H1 (cell line): Measurements from ENCODE around the gene PRX. TPM values are rescaled to one million over a fixed set of nuclear protein-coding genes. Genes with fewer than 3 reads are reported as not detected.

ENCODE experiments used
- ASH2L ChIP-seq: fragments of 200-600, 300-600 bp; sonication (generic); IDR thresholded peaks from one replicate; pipeline ENCODE4 v1.7.1; 2017; ENCODE audit warnings: low read length
- CBX5 ChIP-seq: fragments of 300-800, 300-1000 bp; sonication (generic); IDR thresholded peaks from 2 replicates; pipeline ENCODE4 v1.7.1; 2016; ENCODE audit warnings: antibody characterized with exemption, low read length, low read depth
- CHD1 ChIP-seq: IDR thresholded peaks from 2 replicates; pipeline ENCODE4 v1.6.1; 2012; ENCODE audit warnings: low read depth, low read length, improper control_type of control experiment
- CHD2 ChIP-seq: IDR thresholded peaks from 2 replicates; pipeline ENCODE4 v1.6.1; 2012; ENCODE audit warnings: low read length, improper control_type of control experiment
- FOSL1 ChIP-seq: IDR thresholded peaks from 2 replicates; pipeline ENCODE4 v1.6.1; 2011; ENCODE audit warnings: mild to moderate bottlenecking, low read depth, low read length, moderate library complexity; ENCODE audit not compliant: insufficient read depth
- PHF8 ChIP-seq: fragments of 200-600 bp; sonication (generic); conservative IDR thresholded peaks from 2 replicates; pipeline ENCODE4 v1.7.1; 2012; ENCODE audit warnings: low read depth, mild to moderate bottlenecking, inconsistent platforms, low read length, moderate library complexity
- POU5F1 ChIP-seq: IDR thresholded peaks from 2 replicates; pipeline ENCODE4 v1.6.1; 2011; ENCODE audit warnings: low read depth, mild to moderate bottlenecking, low read length, moderate library complexity
- RXRA ChIP-seq: IDR thresholded peaks from 2 replicates; pipeline ENCODE4 v1.6.1; 2011; ENCODE audit warnings: low read depth, mild to moderate bottlenecking, low read length, moderate library complexity; ENCODE audit not compliant: insufficient read depth
- SP2 ChIP-seq: IDR thresholded peaks from 2 replicates; pipeline ENCODE4 v1.6.1; 2012; ENCODE audit warnings: mild to moderate bottlenecking, low read length, inconsistent platforms
- SP4 ChIP-seq: IDR thresholded peaks from 2 replicates; pipeline ENCODE4 v1.6.1; 2012; ENCODE audit warnings: low read length, inconsistent platforms
- TAF1 ChIP-seq: IDR thresholded peaks from 2 replicates; pipeline ENCODE4 v1.6.1; 2011; ENCODE audit warnings: mild to moderate bottlenecking, low read depth, low read length
- ZNF274 ChIP-seq: IDR thresholded peaks from 2 replicates; pipeline ENCODE4 v1.7.0; 2012; ENCODE audit warnings: low read length, borderline replicate concordance; ENCODE audit errors: extremely low read depth
- polyA plus RNA-seq, 7 experiments: library from polyadenylated mRNA; depleted of rRNA in 3 of 7; stranded (reverse) in 5 of 7; unstranded in 2 of 7; fragments of >200 nt in 5 of 7; fragments of 200-250 nt in 2 of 7; gene quantifications; 1 replicate in 5 of 7; 2 replicates in 1 of 7; 4 replicates in 1 of 7; pipeline versions ENCODE4 v1.2.1 to v1.2.3, GENCODE V29; 2011 to 2013; ENCODE audit warnings: missing spikeins in 2 of 7, mixed read lengths in 2 of 7
- total RNA-seq: library from RNA; stranded (reverse); fragmentation: NEBNext Ultra II Directional; extraction: Animal tissue kit (Norgen Biotek cat#: 25700); gene quantifications from 2 replicates; pipeline ENCODE4 v1.2.1, GENCODE V29; 2021
- TF ChIP-seq, protein P1 (sequence below): IDR thresholded peaks from 2 replicates; pipeline ENCODE4 v1.6.1; 2012; ENCODE audit warnings: inconsistent platforms

PRX gene
- total and polyA plus RNA-seq, 2 of the 8 experiments (the other 6 are each of a cell fraction or from before 2014, with no cell fraction given) = 2.8 to 5.8 TPM

DNA sequence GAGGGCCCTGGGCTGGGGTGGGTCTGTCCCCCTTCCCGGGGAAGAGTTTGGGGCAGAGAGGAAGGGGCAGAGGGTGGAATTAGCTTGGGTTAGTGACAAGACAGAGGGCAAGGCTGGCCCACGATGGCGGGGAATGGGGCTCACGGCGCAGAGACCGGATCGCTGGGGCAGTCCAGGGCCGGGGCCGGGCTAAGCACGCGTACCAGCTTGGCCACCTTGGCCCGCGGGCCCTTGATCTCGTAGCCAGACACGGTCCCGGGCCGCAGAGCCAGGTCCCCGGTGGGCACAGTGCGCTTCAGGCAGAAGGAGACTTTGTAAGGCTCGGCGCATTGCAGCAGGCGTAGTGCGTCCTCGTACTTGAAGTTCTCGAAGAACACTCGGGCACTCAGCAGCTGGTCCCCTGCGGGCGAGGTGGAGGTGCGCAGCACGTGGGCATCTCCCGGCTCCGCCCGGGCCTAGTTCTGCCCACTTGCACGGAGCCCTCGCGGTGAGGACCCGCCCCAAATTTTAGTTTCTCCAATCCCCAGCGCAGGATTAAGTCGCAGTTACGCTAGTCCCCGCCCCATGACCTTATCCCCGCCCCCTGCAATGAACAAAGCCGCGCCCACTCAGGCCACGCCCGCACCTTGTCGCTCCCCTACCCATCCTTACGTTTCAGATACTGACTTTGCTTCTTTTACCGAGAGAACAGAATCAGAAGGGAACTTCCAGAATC, 14.6 kb downstream of the PRX start (continued):
- TF ChIP-seq RXRA (no peak), POU5F1 (no peak), SP4 (no peak), TAF1 (0 out of 2 replicates have a peak, but pooled peaks have one; percentile 22), SP2 (no peak), ZNF274 (no peak), CHD2 (no peak), ASH2L (no peak), CBX5 (no peak), FOSL1 (no peak), PHF8 (no peak), CHD1 (no peak)
- TF ChIP-seq, protein P1, sequence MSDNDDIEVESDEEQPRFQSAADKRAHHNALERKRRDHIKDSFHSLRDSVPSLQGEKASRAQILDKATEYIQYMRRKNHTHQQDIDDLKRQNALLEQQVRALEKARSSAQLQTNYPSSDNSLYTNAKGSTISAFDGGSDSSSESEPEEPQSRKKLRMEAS = peak; percentile 98
